HEK293 (cell line): Measurements from ENCODE around the gene LCN6.

ENCODE experiments used
- BCL6B ChIP-seq: fragments of 450-650 bp; formaldehyde crosslinking; IDR thresholded peaks from 2 replicates; pipeline ENCODE4 v1.5.1; 2017; ENCODE audit warnings: missing biosample characterization, missing genetic modification characterization
- GFI1B ChIP-seq: fragments of 450-650 bp; formaldehyde crosslinking; IDR thresholded peaks from 2 replicates; pipeline ENCODE4 v1.5.1; 2016; ENCODE audit warnings: missing biosample characterization, missing genetic modification characterization
- GLIS2 ChIP-seq: fragments of 450-650 bp; formaldehyde crosslinking; IDR thresholded peaks from 2 replicates; pipeline ENCODE4 v1.5.1; 2016; ENCODE audit warnings: missing biosample characterization, missing genetic modification characterization
- IKZF3 ChIP-seq: fragments of 450-650 bp; IDR thresholded peaks from 2 replicates; pipeline ENCODE4 v1.5.0; 2018; ENCODE audit warnings: missing biosample characterization, mild to moderate bottlenecking, missing genetic modification characterization, moderate library complexity
- SCRT2 ChIP-seq: fragments of 450-650 bp; formaldehyde crosslinking; IDR thresholded peaks from 2 replicates; pipeline ENCODE4 v1.5.1; 2016; ENCODE audit warnings: missing biosample characterization, missing genetic modification characterization
- SETDB1 ChIP-seq: IDR thresholded peaks from one replicate; pipeline ENCODE4 v1.6.1; 2017; ENCODE audit warnings: mild to moderate bottlenecking, low read length, moderate library complexity, mixed read lengths; ENCODE audit not compliant: insufficient read length
- ZNF146 ChIP-seq: fragments of 450-650 bp; formaldehyde crosslinking; IDR thresholded peaks from 2 replicates; pipeline ENCODE4 v1.5.1; 2016; ENCODE audit warnings: missing biosample characterization, missing genetic modification characterization
- ZNF302 ChIP-seq: fragments of 450-650 bp; formaldehyde crosslinking; IDR thresholded peaks from 2 replicates; pipeline ENCODE4 v1.5.1; 2016; ENCODE audit warnings: missing biosample characterization, missing genetic modification characterization, low read depth
- ZNF362 ChIP-seq: fragments of 450-650 bp; formaldehyde crosslinking; IDR thresholded peaks from 2 replicates; pipeline ENCODE4 v1.5.1; 2016; ENCODE audit warnings: missing biosample characterization, missing genetic modification characterization
- ZNF366 ChIP-seq: fragments of 450-650 bp; formaldehyde crosslinking; conservative IDR thresholded peaks from 2 replicates; pipeline ENCODE4 v1.5.1; 2016; ENCODE audit warnings: missing biosample characterization, missing genetic modification characterization
- ZNF37A ChIP-seq: fragments of 450-650 bp; IDR thresholded peaks from 2 replicates; pipeline ENCODE4 v1.5.1; 2018; ENCODE audit warnings: missing biosample characterization, missing genetic modification characterization
- ZNF398 ChIP-seq: fragments of 450-650 bp; formaldehyde crosslinking; IDR thresholded peaks from 2 replicates; pipeline ENCODE4 v1.5.1; 2017; ENCODE audit warnings: missing biosample characterization, missing genetic modification characterization
- ZNF501 ChIP-seq: fragments of 450-650 bp; formaldehyde crosslinking; IDR thresholded peaks from 2 replicates; pipeline ENCODE4 v1.5.1; 2016; ENCODE audit warnings: missing biosample characterization, missing genetic modification characterization
- ZNF549 ChIP-seq: fragments of 450-650 bp; IDR thresholded peaks from 2 replicates; pipeline ENCODE4 v1.5.1; 2018; ENCODE audit warnings: missing biosample characterization, missing genetic modification characterization, mild to moderate bottlenecking, inconsistent platforms, moderate library complexity
- ZNF624 ChIP-seq: fragments of 450-650 bp; formaldehyde crosslinking; IDR thresholded peaks from 2 replicates; pipeline ENCODE4 v1.5.1; 2017; ENCODE audit warnings: missing biosample characterization, missing genetic modification characterization
- ZNF654 ChIP-seq: fragments of 450-650 bp; formaldehyde crosslinking; IDR thresholded peaks from 2 replicates; pipeline ENCODE4 v1.5.1; 2016; ENCODE audit warnings: low read depth, missing biosample characterization, missing genetic modification characterization
- ZNF670 ChIP-seq: fragments of 450-650 bp; formaldehyde crosslinking; IDR thresholded peaks from 2 replicates; pipeline ENCODE4 v1.5.1; 2016; ENCODE audit warnings: missing biosample characterization, missing genetic modification characterization, low read depth
- ZNF692 ChIP-seq: fragments of 450-650 bp; formaldehyde crosslinking; IDR thresholded peaks from 2 replicates; pipeline ENCODE4 v1.5.1; 2016; ENCODE audit warnings: missing biosample characterization, missing genetic modification characterization
- ZNF777 ChIP-seq: fragments of 450-650 bp; formaldehyde crosslinking; IDR thresholded peaks from 2 replicates; pipeline ENCODE4 v1.5.1; 2017; ENCODE audit warnings: missing biosample characterization, missing genetic modification characterization, borderline replicate concordance
- ZNF792 ChIP-seq: fragments of 450-650 bp; formaldehyde crosslinking; IDR thresholded peaks from 2 replicates; pipeline ENCODE4 v1.5.1; 2016; ENCODE audit warnings: missing biosample characterization, missing genetic modification characterization

The LCN6 gene

GRCh38 chr9:136694163-136694871, 54.0 kb downstream of the LCN6 start (continued):
- TF ChIP-seq ZNF692 (no peak), ZNF398 (tag by site-specific recombination) (no peak), ZNF654 (peak; percentile 61), ZNF670 (tag by site-specific recombination) (no peak), ZNF302 (tag by site-specific recombination) (no peak), IKZF3 (tag by site-specific recombination) (no peak), ZNF549 (tag by site-specific recombination) (no peak), BCL6B (no peak), GLIS2 (peak; percentile 25; the same call in 1 of the 2 replicates), SCRT2 (no peak), ZNF792 (no peak), ZNF501 (no peak), ZNF624 (tag by site-specific recombination) (no peak), ZNF777 (no peak), ZNF362 (tag by site-specific recombination) (no peak), ZNF146 (tag by site-specific recombination) (no peak), ZNF366 (tag by site-specific recombination) (peak; percentile 71), SETDB1 (no peak), GFI1B (tag by site-specific recombination) (no peak), ZNF37A (tag by site-specific recombination) (no peak)
